MCF 10A (cell line): Measurements from ENCODE around the gene RTN3. TPM values are rescaled to one million over a fixed set of nuclear protein-coding genes. Genes with fewer than 3 reads are reported as not detected.

Source experiments
- BruUV-seq: library from RNA; stranded (reverse); fragments of 400-500 nt; replicated peaks from 2 replicates; lab custom pipeline; 2021; lab: Mats Ljungman, UMichigan
- CTCF ChIA-PET: fragments of 300-600 bp; sonication (Branson Sonifier 250); formaldehyde crosslinking; extraction: SDS; loops from one replicate; lab custom pipeline; 2021; ENCODE audit warnings: antibody characterized with exemption, inconsistent platforms; lab: Yijun Ruan, JAX
- POLR2A ChIA-PET: fragments of 300-600, 350-650 bp; sonication (Branson Sonifier 250); formaldehyde crosslinking; extraction: SDS; loops from one replicate; lab custom pipeline; 2020; ENCODE audit warnings: antibody characterized with exemption, inconsistent platforms; lab: Yijun Ruan, JAX
- DNase-seq: peaks from one replicate; pipeline ENCODE4 v3.0.0-alpha.2; 2018; ENCODE audit not compliant: unreplicated experiment
- H3K27ac Mint-ChIP-seq: one replicate; pipeline ENCODE4 v1.8.0; 2022; ENCODE audit warnings: mild to moderate bottlenecking, low read depth, mixed read lengths; ENCODE audit not compliant: unreplicated experiment
- H3K27me3 Mint-ChIP-seq: one replicate; pipeline ENCODE4 v1.8.0; 2022; ENCODE audit warnings: mixed read lengths; ENCODE audit not compliant: insufficient read depth, unreplicated experiment
- H3K36me3 Mint-ChIP-seq: one replicate; pipeline ENCODE4 v1.8.0; 2022; ENCODE audit warnings: mild to moderate bottlenecking, moderate library complexity, mixed read lengths; ENCODE audit not compliant: insufficient read depth, unreplicated experiment
- H3K4me1 Mint-ChIP-seq: one replicate; pipeline ENCODE4 v1.8.0; 2022; ENCODE audit warnings: mixed read lengths; ENCODE audit not compliant: insufficient read depth, unreplicated experiment
- H3K4me3 Mint-ChIP-seq: one replicate; pipeline ENCODE4 v1.8.0; 2022; ENCODE audit warnings: mild to moderate bottlenecking, moderate library complexity, mixed read lengths; ENCODE audit not compliant: unreplicated experiment
- H3K9me3 Mint-ChIP-seq: one replicate; pipeline ENCODE4 v1.8.0; 2022; ENCODE audit warnings: mixed read lengths; ENCODE audit not compliant: unreplicated experiment
- intact Hi-C: fragments of 100-400 bp; cut with micrococcal nuclease; formaldehyde crosslinking; loops from 2 replicates; pipeline ENCODE4 v1.14.1; 2022
- total RNA-seq: library from RNA; stranded (reverse); gene quantifications from 2 replicates; pipeline ENCODE4 v1.2.3, GENCODE V29; 2022
- TF ChIP-seq, protein P1 (sequence below): fragments of 200-600 bp; IDR thresholded peaks from one replicate; pipeline ENCODE4 v1.8.0; 2022; ENCODE audit warnings: antibody characterized with exemption, mild to moderate bottlenecking; ENCODE audit not compliant: unreplicated experiment

The RTN3 gene
- total RNA-seq, 1 experiment from 2014 or later, result 95.4 TPM

DNA sequence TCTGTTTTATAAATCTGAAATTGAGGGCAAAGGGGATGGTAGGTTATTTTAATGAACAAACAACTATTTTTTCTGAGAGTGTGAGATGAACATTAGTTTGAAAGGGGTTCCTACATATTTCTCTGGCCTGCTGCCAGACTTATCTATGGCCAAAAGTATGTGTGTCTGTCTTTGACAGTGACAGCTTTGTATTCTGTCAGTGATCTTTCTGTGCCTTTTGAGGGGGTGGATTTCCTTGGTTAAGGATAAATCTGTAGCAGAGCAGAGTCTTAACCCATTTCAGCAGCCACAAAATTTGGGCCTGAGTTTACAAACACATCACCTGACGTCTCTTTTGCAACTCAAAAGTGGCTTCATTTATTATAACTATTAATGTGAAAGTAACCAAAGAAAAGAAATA, 56.4 kb downstream of the RTN3 start:
- TF ChIP-seq, protein P1, sequence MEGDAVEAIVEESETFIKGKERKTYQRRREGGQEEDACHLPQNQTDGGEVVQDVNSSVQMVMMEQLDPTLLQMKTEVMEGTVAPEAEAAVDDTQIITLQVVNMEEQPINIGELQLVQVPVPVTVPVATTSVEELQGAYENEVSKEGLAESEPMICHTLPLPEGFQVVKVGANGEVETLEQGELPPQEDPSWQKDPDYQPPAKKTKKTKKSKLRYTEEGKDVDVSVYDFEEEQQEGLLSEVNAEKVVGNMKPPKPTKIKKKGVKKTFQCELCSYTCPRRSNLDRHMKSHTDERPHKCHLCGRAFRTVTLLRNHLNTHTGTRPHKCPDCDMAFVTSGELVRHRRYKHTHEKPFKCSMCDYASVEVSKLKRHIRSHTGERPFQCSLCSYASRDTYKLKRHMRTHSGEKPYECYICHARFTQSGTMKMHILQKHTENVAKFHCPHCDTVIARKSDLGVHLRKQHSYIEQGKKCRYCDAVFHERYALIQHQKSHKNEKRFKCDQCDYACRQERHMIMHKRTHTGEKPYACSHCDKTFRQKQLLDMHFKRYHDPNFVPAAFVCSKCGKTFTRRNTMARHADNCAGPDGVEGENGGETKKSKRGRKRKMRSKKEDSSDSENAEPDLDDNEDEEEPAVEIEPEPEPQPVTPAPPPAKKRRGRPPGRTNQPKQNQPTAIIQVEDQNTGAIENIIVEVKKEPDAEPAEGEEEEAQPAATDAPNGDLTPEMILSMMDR, result no peak
- intact Hi-C loops, result loop anchor here (1.0 kb wide), 4 partner anchors 67 to 258 kb away; no protein-coding TSS in a partner anchor
- Mint-ChIP-seq H3K27me3 (no peaks in the 10 kb centered on the region), H3K4me3 (no peak overlapping the region), H3K4me1 (peaks cover 5% of the 10 kb centered on the region), H3K27ac (peak overlapping the region; percentile 47), H3K9me3 (no peaks in the 10 kb centered on the region), H3K36me3 (peaks cover 15% of the 10 kb centered on the region)
- no peak for DNase-seq
- CTCF ChIA-PET, result interaction anchor here (0.6 to 10.3 kb wide), 23 partner anchors 9 to 259 kb away, joined by 3 to 127 read pairs (median 5); partner anchors contain the start of genes ATL3 and ZFTA
- no TSS peak for BruUV-seq
- POLR2A ChIA-PET, result interaction anchor here (1.4 to 5.3 kb wide), 3 partner anchors 56 to 258 kb away, joined by 4 to 33 read pairs (median 12); partner anchors contain the start of genes ATL3 and RTN3

DNA sequence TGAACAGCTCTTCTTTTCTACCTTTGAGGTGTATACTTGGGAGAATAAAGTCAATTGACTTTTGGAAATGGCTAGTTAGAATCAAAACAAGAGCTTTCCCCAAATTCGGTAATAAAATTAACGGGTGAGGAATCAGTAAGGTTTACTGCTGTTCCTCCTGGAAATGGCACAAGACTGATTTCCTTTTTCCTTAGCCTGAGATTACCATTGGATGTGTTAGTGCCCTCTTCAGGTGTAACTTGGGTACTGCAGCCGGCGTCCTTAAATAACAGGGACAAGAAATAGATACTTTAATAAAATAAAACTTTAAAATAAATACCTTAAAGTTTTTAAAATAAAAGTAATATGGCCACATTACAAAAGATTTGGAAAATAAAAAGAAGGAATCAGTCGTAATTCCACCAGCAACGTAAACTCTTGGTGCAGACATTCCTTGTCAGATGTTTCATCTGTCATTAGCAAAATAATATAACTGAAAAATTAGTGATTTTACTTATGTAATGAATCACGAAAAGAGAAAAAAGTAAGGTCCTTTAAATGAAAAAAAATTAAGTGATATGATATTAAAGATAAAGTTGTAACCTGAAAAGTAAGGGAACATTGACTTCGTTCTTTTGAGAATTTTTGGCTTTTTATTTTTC, 57.5 kb downstream of the RTN3 start:
- H3K4me1 Mint-ChIP-seq, result peaks cover 5% of the 10 kb centered on the region
- POLR2A ChIA-PET, result interaction anchor here (1.4 to 5.3 kb wide), 3 partner anchors 57 to 260 kb away, joined by 4 to 33 read pairs (median 12); partner anchors contain the start of genes ATL3 and RTN3
- H3K27me3 Mint-ChIP-seq, result no peaks in the 10 kb centered on the region
- peak; percentile 80 for DNase-seq
- H3K9me3 Mint-ChIP-seq, result no peaks in the 10 kb centered on the region
- H3K27ac Mint-ChIP-seq, result no peak overlapping the region
- H3K36me3 Mint-ChIP-seq, result peaks cover 11% of the 10 kb centered on the region
- TF ChIP-seq, protein P1, result peak; percentile 84
- BruUV-seq, result no TSS peak
- no peak overlapping the region for H3K4me3 Mint-ChIP-seq
- CTCF ChIA-PET, result interaction anchor here (0.6 to 10.3 kb wide), 38 partner anchors 8 to 532 kb away, joined by 3 to 127 read pairs (median 4); partner anchors contain the start of genes ATL3 and ZFTA
- intact Hi-C loops, result loop anchor here (1.0 kb wide), 4 partner anchors 69 to 260 kb away; no protein-coding TSS in a partner anchor

- Mint-ChIP-seq H3K4me1 (no peaks in the 10 kb centered on the region), H3K27ac (no peak overlapping the region), H3K27me3 (no peaks in the 10 kb centered on the region), H3K9me3 (no peaks in the 10 kb centered on the region), H3K36me3 (peaks cover 31% of the 10 kb centered on the region), H3K4me3 (no peak overlapping the region)
- intact Hi-C loops, result no loop called here
- no TSS peak for BruUV-seq
- TF ChIP-seq, protein P1, result no peak
- CTCF ChIA-PET, result interaction anchor here (0.7 to 2.2 kb wide), 7 partner anchors 10 to 266 kb away, joined by 3 to 8 read pairs (median 3); no protein-coding TSS in a partner anchor
- DNase-seq, result no peak
- POLR2A ChIA-PET, result interaction anchor here (0.6 to 0.7 kb wide), 2 partner anchors 9 to 63 kb away, joined by 3 to 6 read pairs; no protein-coding TSS in a partner anchor
These were observed 64.2 kb downstream of the RTN3 start for GRCh38 chr11:63745304-63746170.
